ENCODE data around the gene CNTN1. TPM values are rescaled to one million over a fixed set of nuclear protein-coding genes. Genes with fewer than 3 reads are reported as not detected.

CNTN1 gene
- total and polyA plus RNA-seq, 2 of the 13 experiments (the other 11 are each of a cell fraction or from before 2014, with no cell fraction given) = 0.01 to 0.07 TPM

- Histone ChIP-seq H4K20me1 (ENCODE audit: insufficient read depth, low read length) (no peaks in the 10 kb centered on the region), H3K9me3 (ENCODE audit: low read length) (no peaks in the 10 kb centered on the region), H3K27ac (ENCODE audit: extremely low read length, insufficient read depth, low read length) (no peak overlapping the region), H3K27me3 (ENCODE audit: control insufficient read depth in 1 of 2, insufficient read depth in 2 of 2, low read length in 2 of 2) (no peaks in the 10 kb centered on the region), H3K36me3 (replicated peaks in 1 of 2; ENCODE audit: control insufficient read depth in 1 of 2, insufficient read depth in 2 of 2, low read length in 2 of 2) (no peaks in the 10 kb centered on the region), H2AFZ (ENCODE audit: low read length) (no peak overlapping the region), H3K9ac (ENCODE audit: insufficient read depth, low read depth, low read length) (no peak overlapping the region), H3K4me3 (replicated peaks in 1 of 3; ENCODE audit: insufficient read depth in 1 of 3, low read depth in 2 of 3, low read length in 3 of 3) (no peak overlapping the region), H3K4me1 (ENCODE audit: insufficient read depth, low read length) (no peaks in the 10 kb centered on the region), H3K79me2 (ENCODE audit: insufficient read depth, low read length) (no peaks in the 10 kb centered on the region), H3K4me2 (ENCODE audit: low read depth, low read length) (no peak overlapping the region)
- intact Hi-C loops (cut with micrococcal nuclease; ENCODE audit: unreplicated experiment) (no loop called here), in situ Hi-C loops (cut with HindIII; ENCODE audit: extremely low pct_ligation_motif_present, low pct_unique_long_range_greater_than_20kb) (no loop called here)
- BruUV-seq (replicated peaks) = no TSS peak
- no peak for FAIRE-seq
- WGBS (ENCODE audit: low lambda C conversion rate) = 6% methylated on average over 2 of the region's 2 CpGs
- DNase-seq (ENCODE audit: low spot score) = no peak
- ChIA-PET CTCF (ENCODE audit: low intra/inter-chr PET ratio, low total read pairs) (no interaction called here), POLR2A (no interaction called here)
- no peak for ATAC-seq
- TF ChIP-seq ZC3H13 (CRISPR knock-in tag; IDR thresholded peaks at IDR 0.05) (no peak), TBL1XR1 (IDR thresholded peaks at IDR 0.05; ENCODE audit: borderline replicate concordance, low read length, partially characterized antibody) (no peak), PPARG (CRISPR knock-in tag; conservative IDR thresholded peaks at IDR 0.05) (no peak), NRL (CRISPR knock-in tag; IDR thresholded peaks at IDR 0.05; ENCODE audit: borderline replicate concordance) (no peak), BRF2 (CRISPR knock-in tag; IDR thresholded peaks at IDR 0.05) (no peak), SIX1 (CRISPR knock-in tag; IDR thresholded peaks at IDR 0.05; ENCODE audit: borderline replicate concordance) (no peak), ZSCAN20 (CRISPR knock-in tag; IDR thresholded peaks at IDR 0.05; ENCODE audit: borderline replicate concordance) (no peak), ZNF503 (CRISPR knock-in tag; IDR thresholded peaks at IDR 0.05) (no peak), MYPOP (CRISPR knock-in tag; IDR thresholded peaks at IDR 0.05) (no peak), ZFP36 (IDR thresholded peaks at IDR 0.05; ENCODE audit: borderline replicate concordance, low read depth, low read length, partially characterized antibody) (no peak), MEIS2 (CRISPR knock-in tag; IDR thresholded peaks at IDR 0.05) (no peak), MED1 (CRISPR knock-in tag; IDR thresholded peaks at IDR 0.05) (no peak)
- TF ChIP-seq, protein P1, sequence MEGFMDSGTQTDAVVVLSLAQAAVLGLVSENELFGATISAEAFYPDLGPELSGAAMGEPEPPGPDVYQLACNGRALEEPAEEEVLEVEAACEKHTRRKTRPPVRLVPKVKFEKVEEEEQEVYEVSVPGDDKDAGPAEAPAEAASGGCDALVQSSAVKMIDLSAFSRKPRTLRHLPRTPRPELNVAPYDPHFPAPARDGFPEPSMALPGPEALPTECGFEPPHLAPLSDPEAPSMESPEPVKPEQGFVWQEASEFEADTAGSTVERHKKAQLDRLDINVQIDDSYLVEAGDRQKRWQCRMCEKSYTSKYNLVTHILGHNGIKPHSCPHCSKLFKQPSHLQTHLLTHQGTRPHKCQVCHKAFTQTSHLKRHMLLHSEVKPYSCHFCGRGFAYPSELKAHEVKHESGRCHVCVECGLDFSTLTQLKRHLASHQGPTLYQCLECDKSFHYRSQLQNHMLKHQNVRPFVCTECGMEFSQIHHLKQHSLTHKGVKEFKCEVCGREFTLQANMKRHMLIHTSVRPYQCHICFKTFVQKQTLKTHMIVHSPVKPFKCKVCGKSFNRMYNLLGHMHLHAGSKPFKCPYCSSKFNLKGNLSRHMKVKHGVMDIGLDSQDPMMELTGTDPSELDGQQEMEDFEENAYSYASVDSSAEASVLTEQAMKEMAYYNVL (CRISPR knock-in tag; IDR thresholded peaks at IDR 0.05; ENCODE audit: borderline replicate concordance) = no peak
Measured at GRCh38 chr12:40953076-40953475, 260.8 kb downstream of the CNTN1 start.

Data from HepG2 (cell line).